ENCODE data around the gene TRIM29. TPM values are rescaled to one million over a fixed set of nuclear protein-coding genes. Genes with fewer than 3 reads are reported as not detected.

Gene TRIM29
- total RNA-seq, 2 experiments from 2014 or later: not detected

GRCh38 chr11:120104041-120104565 lies 33.8 kb downstream of the TRIM29 start:
- Histone ChIP-seq H3K36me3 (ENCODE audit: insufficient read depth, low read length) (no peaks in the 10 kb centered on the region), H3K4me1 (ENCODE audit: insufficient read depth, low read length) (no peaks in the 10 kb centered on the region), H3K9me3 (ENCODE audit: control insufficient read depth in 1 of 2, insufficient read depth in 1 of 2, low read length in 2 of 2) (no peaks in the 10 kb centered on the region), H3K27ac (ENCODE audit: low read depth in 1 of 2, low read length in 2 of 2) (no peak overlapping the region), H3K4me3 (ENCODE audit: low read length) (no peak overlapping the region), H3K27me3 (ENCODE audit: control insufficient read depth in 1 of 2, insufficient read depth in 2 of 2, low read length in 2 of 2) (peaks cover 4 to 5% of the 10 kb centered on the region in 2 experiments)
- no peaks in the 10 kb centered on the region for H3K9me3 Mint-ChIP-seq
- intact Hi-C loops (cut with DNase I, micrococcal nuclease): no loop called here
- no peaks in the 10 kb centered on the region for H3K4me1 Mint-ChIP-seq (ENCODE audit: low read depth)
- CTCF ChIA-PET: no interaction called here
- peaks cover 16% of the 10 kb centered on the region for H3K27me3 Mint-ChIP-seq
- ATAC-seq (ENCODE audit: poor library complexity) (no peak), DNase-seq (no peak)
- H3K27ac Mint-ChIP-seq: no peak overlapping the region
- H3K36me3 Mint-ChIP-seq (ENCODE audit: low read depth): no peaks in the 10 kb centered on the region
- H3K4me3 Mint-ChIP-seq: no peak overlapping the region
- TF ChIP-seq, protein P1, sequence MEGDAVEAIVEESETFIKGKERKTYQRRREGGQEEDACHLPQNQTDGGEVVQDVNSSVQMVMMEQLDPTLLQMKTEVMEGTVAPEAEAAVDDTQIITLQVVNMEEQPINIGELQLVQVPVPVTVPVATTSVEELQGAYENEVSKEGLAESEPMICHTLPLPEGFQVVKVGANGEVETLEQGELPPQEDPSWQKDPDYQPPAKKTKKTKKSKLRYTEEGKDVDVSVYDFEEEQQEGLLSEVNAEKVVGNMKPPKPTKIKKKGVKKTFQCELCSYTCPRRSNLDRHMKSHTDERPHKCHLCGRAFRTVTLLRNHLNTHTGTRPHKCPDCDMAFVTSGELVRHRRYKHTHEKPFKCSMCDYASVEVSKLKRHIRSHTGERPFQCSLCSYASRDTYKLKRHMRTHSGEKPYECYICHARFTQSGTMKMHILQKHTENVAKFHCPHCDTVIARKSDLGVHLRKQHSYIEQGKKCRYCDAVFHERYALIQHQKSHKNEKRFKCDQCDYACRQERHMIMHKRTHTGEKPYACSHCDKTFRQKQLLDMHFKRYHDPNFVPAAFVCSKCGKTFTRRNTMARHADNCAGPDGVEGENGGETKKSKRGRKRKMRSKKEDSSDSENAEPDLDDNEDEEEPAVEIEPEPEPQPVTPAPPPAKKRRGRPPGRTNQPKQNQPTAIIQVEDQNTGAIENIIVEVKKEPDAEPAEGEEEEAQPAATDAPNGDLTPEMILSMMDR (IDR thresholded peaks at IDR 0.05): no peak
- POLR2A ChIA-PET: no interaction called here

GRCh38 chr11:120102864-120103122 lies 35.1 kb downstream of the TRIM29 start:
- Mint-ChIP-seq H3K36me3 (ENCODE audit: low read depth) (no peaks in the 10 kb centered on the region), H3K4me3 (no peak overlapping the region), H3K27ac (no peak overlapping the region), H3K4me1 (ENCODE audit: low read depth) (no peaks in the 10 kb centered on the region), H3K9me3 (no peaks in the 10 kb centered on the region), H3K27me3 (peaks cover 10% of the 10 kb centered on the region)
- ATAC-seq (ENCODE audit: poor library complexity) (no peak), DNase-seq (no peak)
- POLR2A ChIA-PET: no interaction called here
- CTCF ChIA-PET: no interaction called here
- Histone ChIP-seq H3K9me3 (ENCODE audit: control insufficient read depth in 1 of 2, insufficient read depth in 1 of 2, low read length in 2 of 2) (no peaks in the 10 kb centered on the region), H3K36me3 (ENCODE audit: insufficient read depth, low read length) (no peaks in the 10 kb centered on the region), H3K4me1 (ENCODE audit: insufficient read depth, low read length) (no peaks in the 10 kb centered on the region), H3K4me3 (ENCODE audit: low read length) (no peak overlapping the region), H3K27me3 (ENCODE audit: control insufficient read depth in 1 of 2, insufficient read depth in 2 of 2, low read length in 2 of 2) (peaks cover 4 to 5% of the 10 kb centered on the region in 2 experiments), H3K27ac (ENCODE audit: low read depth in 1 of 2, low read length in 2 of 2) (no peak overlapping the region)
- intact Hi-C loops (cut with DNase I, micrococcal nuclease): no loop called here
- TF ChIP-seq, protein P1 (IDR thresholded peaks at IDR 0.05): no peak

GRCh38 chr11:120102050-120102863 lies 35.7 kb downstream of the TRIM29 start:
- DNase-seq: no peak
- intact Hi-C loops (cut with DNase I, micrococcal nuclease): no loop called here
- Mint-ChIP-seq H3K27ac (no peak overlapping the region), H3K36me3 (ENCODE audit: low read depth) (no peaks in the 10 kb centered on the region), H3K4me3 (no peak overlapping the region), H3K4me1 (ENCODE audit: low read depth) (no peaks in the 10 kb centered on the region), H3K9me3 (no peaks in the 10 kb centered on the region), H3K27me3 (peaks cover 10% of the 10 kb centered on the region)
- no peak overlapping the region for H3K27ac ChIP-seq (ENCODE audit: low read depth in 1 of 2, low read length in 2 of 2)
- TF ChIP-seq, protein P1 (IDR thresholded peaks at IDR 0.05): no peak
- ATAC-seq (ENCODE audit: poor library complexity): no peak
- no peaks in the 10 kb centered on the region for H3K4me1 ChIP-seq (ENCODE audit: insufficient read depth, low read length)
- H3K9me3 ChIP-seq (ENCODE audit: control insufficient read depth in 1 of 2, insufficient read depth in 1 of 2, low read length in 2 of 2): no peaks in the 10 kb centered on the region
- CTCF ChIA-PET: no interaction called here
- POLR2A ChIA-PET: no interaction called here
- no peak overlapping the region for H3K4me3 ChIP-seq (ENCODE audit: low read length)
- H3K27me3 ChIP-seq (ENCODE audit: control insufficient read depth in 1 of 2, insufficient read depth in 2 of 2, low read length in 2 of 2): peaks cover 4 to 5% of the 10 kb centered on the region in 2 experiments
- no peaks in the 10 kb centered on the region for H3K36me3 ChIP-seq (ENCODE audit: insufficient read depth, low read length)

All from CD4-positive, alpha-beta T cell (primary cell).